Measurements from ENCODE around the gene SPANXN2.
"Not testable (repeated sequence)": the region's sequence is repeated elsewhere in the genome, so short reads cannot be mapped to it uniquely, and the experiment has no call there.

Gene SPANXN2, protein sequence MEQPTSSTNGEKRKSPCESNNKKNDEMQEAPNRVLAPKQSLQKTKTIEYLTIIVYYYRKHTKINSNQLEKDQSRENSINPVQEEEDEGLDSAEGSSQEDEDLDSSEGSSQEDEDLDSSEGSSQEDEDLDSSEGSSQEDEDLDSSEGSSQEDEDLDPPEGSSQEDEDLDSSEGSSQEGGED

DNA sequence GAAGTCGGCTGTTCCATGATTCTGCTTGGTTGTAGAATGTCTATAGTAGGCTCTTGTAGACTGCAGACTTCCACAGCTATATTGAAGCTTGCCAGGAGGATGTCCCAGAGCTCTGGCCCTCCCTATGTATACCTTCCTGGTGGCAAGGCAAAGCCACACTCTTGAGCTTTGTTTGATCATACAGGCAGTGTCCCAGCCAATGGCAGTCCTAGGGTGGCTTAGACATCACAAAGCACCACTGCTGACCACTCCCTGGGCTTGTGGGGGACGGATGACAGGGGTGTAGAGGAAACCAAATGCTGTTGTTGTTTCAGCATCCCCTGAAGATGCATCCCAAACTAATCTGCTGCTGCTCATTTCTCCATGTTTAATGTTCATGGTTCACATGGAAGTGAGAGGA, at the start of gene SPANXN2:
Gene SPANXN2 (minus strand): TSS at position 101 of the 400 bp plus-strand sequence. CDS start 84 bp downstream, at position 17.
- DNase-seq: not testable (repeated sequence)

DNA sequence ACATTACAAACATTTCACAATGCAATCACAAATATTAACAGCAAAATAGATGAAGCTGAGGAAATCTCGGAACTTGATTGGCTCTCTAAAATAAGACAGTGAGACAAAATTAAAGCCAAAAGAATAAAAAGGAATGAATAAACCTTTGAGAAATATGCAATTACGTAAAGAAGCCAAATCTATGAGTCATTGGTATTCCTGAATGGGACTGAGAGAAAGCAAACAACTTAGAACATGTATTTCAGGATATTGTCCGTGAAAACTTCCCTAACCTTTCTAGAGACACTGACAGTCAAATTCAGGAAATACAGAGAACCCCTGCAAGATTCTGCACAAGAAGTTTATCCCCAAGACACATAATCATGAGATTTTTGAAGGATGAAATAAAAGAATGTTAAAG, 48.4 kb upstream of the SPANXN2 start:
- no peak for DNase-seq

DNA sequence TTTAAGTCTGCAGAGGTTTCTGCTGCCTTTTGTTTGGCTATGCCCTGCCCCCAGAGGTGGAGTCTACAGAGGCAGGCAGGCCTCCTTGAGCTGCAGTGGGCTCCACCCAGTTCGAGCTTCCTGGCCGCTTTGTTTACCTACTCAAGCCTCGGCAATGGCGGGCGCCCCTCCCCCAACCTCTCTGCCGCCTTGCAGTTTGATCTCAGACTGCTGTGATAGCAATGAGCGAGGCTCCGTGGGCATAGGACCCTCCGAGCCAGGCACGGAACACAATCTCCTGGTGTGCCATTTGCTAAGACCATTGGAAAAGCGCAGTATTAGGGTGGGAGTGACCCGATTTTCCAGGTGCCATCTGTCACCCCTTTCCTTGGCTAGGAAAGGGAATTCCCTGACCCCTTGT, 47.2 kb upstream of the SPANXN2 start:
- DNase-seq: not testable (repeated sequence)

DNA sequence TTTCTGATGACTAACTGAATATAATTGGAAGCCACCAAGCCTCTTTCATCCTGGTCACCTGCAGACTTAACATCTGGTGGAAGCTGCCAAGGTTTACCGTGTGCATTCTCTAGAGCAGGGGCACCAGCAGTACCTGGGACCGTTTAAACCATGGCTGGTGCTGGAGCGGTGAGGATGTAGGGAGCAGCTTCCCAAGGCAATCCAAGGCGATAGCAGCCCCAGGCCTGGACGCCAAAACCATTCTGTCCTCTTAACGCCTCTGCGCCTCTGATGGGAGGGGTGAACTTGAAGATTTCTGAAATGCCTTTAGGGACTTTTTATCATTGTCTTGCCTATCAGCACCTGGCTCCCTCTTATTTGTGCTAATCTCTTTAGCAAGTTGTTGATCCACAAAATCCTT, 37.3 kb upstream of the SPANXN2 start:
- DNase-seq: no peak

DNA sequence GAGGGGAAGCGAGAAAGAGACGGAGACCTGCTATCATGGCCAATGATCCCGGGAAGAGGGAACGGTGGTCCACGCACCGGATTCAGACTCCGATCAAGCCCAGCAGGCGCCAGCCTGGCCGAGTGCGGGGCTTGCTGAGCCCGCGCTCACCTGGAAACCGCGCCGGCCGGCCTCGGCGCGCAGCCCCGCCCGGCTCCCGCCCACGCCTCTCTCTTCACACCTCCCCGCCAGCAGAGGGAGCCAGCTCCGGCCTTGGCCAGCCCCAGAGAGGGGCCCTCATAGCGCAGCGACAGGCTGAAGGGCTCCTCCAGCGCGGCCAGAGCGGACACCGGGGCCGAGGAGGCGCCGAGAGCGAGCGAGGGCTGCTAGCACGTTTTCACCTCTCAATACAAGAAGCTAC, 36.8 kb upstream of the SPANXN2 start:
- no peak for DNase-seq

DNA sequence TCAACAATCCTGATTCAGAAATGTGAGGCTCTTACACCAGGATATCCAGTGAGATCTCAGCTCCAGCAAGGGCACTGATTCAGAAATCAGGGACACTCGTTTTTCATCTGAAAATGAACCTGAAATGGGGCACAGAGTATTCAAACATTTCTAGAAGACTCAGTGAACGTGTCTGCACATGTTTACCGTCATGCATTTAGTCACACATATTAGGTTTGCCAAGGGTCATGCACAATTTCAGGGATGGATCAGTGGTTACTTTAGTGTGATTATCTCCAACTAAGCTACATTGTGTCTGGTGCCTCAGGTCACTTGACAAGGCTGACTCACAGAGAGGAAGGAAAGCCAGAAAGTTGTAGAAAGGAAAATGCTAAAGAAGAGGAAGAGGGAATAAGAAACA, 33.6 kb upstream of the SPANXN2 start:
- DNase-seq: no peak

DNA sequence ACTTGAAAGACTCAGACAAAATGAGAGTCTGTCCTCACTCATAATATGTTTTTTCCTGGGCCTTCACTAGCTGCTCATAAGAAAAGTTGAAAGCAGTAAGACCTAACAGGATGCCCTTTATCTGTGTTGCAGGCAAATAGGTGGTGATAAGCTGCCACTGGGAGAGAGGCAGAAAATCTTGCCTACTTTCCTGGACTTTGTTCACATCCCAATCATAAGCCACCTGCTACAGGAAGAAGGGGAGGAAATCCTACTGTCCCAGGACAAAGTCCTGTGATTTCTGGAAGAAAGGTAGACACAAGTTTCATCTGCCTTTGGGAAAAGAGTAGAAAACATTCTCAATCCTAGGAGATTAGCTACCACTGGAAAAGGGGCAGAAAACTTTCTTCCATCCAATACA, 13.3 kb upstream of the SPANXN2 start:
- no peak for DNase-seq

DNA sequence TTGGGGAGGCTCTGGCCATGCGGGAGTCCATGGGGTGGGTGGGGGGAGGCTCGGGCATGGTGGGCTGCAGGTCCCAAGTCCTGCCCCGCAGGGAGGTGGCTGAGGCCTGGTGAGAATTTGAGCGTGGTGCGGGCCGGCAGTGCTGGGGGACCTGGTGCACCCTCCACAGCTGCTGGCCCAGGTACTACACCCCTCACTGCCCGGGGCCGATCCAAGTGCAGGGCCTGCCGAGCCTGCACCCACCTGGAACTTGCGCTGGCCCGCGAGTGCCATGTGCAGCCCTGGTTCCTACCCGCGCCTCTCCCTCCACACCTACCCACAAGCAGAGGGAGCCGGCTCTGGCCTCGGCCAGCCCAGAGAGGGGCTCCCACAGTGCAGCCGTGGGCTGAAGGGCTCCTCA, 5.7 kb upstream of the SPANXN2 start:
- no peak for DNase-seq

DNA sequence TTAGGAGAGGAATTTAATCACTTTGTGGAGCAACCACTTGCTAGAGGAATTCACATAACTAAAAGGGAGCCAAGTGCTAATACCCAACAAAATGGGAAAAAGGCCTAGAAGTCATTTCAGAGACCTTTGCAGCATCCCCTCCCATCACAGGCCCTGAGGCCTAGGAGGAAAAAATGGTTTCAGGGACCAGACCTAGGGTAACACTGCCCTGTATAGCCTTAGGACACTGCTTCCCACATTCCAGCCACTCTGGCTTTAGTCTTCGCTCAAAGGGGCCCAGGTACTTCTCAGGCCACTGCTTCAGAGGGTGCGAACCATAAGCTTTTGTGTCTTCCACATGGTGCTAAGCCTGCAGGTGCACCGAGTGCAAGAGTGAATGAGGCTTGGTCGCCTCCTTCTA, 19.1 kb downstream of the SPANXN2 start:
- DNase-seq: no peak

DNA sequence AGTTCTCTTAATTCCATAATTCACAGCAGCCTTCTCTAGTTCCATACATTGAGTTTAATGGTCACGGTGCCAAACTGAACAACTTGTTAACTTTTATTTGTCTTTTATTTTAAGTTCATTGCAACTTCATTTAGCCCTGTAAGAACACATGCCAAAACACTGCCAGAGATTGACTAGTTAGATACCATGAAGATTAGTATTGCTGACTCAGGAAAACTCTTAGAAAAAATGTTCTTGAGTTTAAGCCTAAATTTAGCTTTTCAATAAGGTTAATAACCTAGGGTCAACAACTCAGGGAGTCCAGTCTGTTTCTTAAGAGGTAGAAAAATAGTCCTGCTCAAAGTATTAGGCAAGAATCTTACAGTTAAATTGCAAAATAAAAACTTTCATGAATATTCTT, 25.7 kb downstream of the SPANXN2 start:
- DNase-seq: no peak

DNA sequence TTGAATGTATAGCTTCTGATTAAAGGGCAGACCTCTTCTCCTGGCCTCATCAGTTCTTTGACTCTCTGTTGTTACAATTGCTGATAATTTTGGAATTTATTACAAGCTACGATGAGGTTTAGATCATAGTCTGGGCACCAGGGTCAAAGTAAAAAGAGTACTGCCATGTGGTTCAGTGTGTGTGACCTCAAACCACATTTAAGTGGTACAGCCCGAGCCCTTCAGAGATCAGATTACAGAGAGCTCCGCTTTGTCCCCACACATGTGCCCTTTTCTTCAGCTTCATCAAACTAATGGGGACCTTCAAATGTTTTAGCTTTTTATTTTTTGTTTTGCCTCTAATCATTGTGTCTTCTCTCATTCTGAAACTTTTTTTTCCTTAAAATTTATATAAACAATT, 37.1 kb downstream of the SPANXN2 start:
- no peak for DNase-seq

DNA sequence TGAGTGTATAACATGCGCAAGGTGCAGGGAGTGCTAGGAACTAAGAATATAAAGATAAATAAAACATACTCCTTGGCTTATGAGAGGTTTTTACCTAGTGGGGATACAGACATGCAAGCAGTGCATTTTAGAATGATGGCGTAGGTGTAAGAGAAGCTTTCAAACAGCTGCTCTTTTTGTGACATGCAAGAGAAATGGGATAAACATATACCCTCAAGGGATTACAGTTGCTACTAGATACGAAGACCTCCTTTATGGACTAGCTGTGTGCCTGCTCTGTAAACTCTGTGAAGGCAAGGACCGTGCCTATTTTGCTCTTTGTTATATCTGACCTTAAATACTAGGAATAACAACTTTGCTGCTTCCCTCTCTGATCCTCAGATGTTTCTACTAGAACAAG, 45.6 kb downstream of the SPANXN2 start:
- DNase-seq: no peak

DNA sequence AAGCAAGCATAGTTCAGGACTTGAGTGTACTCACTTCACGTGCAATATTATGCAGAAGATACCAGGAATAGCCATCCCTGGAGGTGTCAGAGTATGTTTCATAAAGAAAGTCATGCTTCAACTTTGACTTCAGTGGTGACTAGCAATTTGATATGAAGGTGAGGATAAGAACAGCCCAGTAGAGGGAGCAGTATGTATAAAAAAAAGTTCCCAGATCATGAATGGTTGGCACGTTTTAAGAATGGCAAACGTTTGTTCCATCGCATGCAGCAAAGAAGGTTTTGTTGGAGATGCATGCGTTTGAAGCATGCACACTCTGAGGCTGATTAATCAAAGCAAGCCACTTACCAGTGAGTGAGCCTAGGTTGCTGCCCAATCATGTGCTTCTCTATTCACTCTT, 51.2 kb downstream of the SPANXN2 start:
- no peak for DNase-seq

DNA sequence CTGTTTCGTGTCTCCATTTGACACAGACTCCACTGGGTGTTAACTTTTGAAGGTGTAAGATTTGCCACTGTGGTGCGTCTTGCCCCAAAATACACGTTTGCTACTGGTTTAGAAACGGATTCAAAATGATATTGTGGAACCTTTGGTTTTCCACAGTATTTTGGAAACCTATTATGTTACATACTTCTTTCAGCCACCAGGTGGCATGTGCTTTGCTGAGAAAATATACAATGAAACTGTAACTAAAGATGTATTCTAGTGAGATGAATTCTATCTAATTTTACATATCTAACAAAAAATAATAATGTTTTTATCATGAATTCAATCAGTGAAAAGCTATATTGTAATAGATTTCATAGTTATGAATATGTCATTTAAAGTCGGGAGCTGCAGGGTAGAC, 56.2 kb downstream of the SPANXN2 start:
- DNase-seq: no peak

DNA sequence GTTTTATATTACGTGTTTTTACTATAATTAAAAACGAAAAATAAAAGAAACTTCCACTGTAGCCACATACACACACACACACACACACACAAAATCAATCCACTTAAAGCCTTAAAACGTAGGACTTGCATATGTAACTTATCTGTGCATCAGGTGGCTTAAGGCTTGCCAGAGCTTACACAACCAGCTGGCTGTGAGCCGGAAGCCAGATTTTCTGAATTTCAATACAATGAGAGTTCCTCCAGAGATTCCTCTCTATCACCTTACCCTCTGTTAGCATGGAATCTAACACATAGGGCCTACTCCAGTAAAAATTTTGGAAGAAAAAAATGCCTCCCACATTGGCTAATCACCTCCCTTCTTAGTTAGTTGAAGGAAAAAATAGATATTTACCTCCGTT, 56.8 kb downstream of the SPANXN2 start:
- DNase-seq: no peak

Measured in right hindlimb (tissue), 1 donor.